Activated B cell treated with CpG ODN at 0.5 μM for 24 hours (primary cell): ENCODE results near the gene UBE4B. TPM values are rescaled to one million over a fixed set of nuclear protein-coding genes. Genes with fewer than 3 reads are reported as not detected.

Experiments used
- ATAC-seq: fragments of 200-7000 bp; cut with Tn5 transposase; one replicate; pipeline ENCODE4 v1.10.0; 2021; ENCODE audit warnings: low read depth, mild to moderate bottlenecking, moderate library complexity
- CTCF ChIA-PET: fragments of 350-600 bp; sonication (Branson Sonifier 250); formaldehyde crosslinking; loops from one replicate; lab custom pipeline; 2021; ENCODE audit warnings: antibody characterized with exemption; lab: Charles Lee
- POLR2A ChIA-PET: fragments of 350-600 bp; sonication (Branson Sonifier 250); formaldehyde crosslinking; loops from one replicate; lab custom pipeline; 2021; ENCODE audit warnings: antibody characterized with exemption; lab: Charles Lee
- DNase-seq: peaks from one replicate; pipeline ENCODE4 v3.0.0; 2022
- H3K27ac Mint-ChIP-seq: one replicate; pipeline ENCODE4 v1.8.0; 2020; ENCODE audit warnings: mixed read lengths
- H3K27me3 Mint-ChIP-seq: one replicate; pipeline ENCODE4 v1.8.0; 2021; ENCODE audit warnings: mixed read lengths
- H3K36me3 Mint-ChIP-seq: one replicate; pipeline ENCODE4 v1.8.0; 2021; ENCODE audit warnings: low read depth, mixed read lengths
- H3K4me1 Mint-ChIP-seq: one replicate; pipeline ENCODE4 v1.8.0; 2021; ENCODE audit warnings: mixed read lengths
- H3K4me3 Mint-ChIP-seq: one replicate; pipeline ENCODE4 v1.8.0; 2020; ENCODE audit warnings: mild to moderate bottlenecking, mixed read lengths
- H3K9me3 Mint-ChIP-seq: one replicate; pipeline ENCODE4 v1.8.0; 2020; ENCODE audit warnings: mixed read lengths
- intact Hi-C: fragments of 100-400 bp; cut with micrococcal nuclease; formaldehyde crosslinking; loops from one replicate; pipeline ENCODE4 v1.15.1; 2024
- total RNA-seq: library from RNA; stranded (reverse); gene quantifications from 2 replicates; pipeline ENCODE4 v1.2.3, GENCODE V29; 2022
- TF ChIP-seq, protein P1 (sequence below): fragments of 200-600 bp; IDR thresholded peaks from one replicate; pipeline ENCODE4 v1.8.0; 2022; ENCODE audit warnings: antibody characterized with exemption, mild to moderate bottlenecking

UBE4B gene
- total RNA-seq, 1 donor from 2014 or later, result 44.7 TPM

DNA sequence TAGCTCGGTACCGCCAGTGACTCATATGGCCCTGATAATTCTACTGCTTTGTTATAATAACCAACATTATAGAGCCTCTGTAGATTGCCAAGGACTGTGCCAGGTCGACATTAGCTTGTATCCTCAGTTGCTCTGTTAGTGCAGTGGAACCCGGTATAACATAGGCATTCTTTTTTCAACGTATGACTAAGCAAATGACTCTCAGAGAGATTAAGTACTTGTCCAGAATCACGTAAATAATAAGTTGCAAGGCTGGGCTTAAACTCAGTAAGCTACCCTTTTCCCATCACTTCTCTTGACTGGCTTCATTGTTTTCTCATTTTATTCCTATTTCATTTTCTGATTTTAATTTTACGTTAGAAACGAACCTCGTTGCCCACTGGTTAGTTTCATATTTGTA, 85.1 kb downstream of the UBE4B start:
- CTCF ChIA-PET, result no interaction called here
- intact Hi-C loops, result no loop called here
- H3K4me3 Mint-ChIP-seq, result no peak overlapping the region
- DNase-seq, result no peak
- no peak overlapping the region for H3K27ac Mint-ChIP-seq
- POLR2A ChIA-PET, result no interaction called here
- TF ChIP-seq, protein P1, sequence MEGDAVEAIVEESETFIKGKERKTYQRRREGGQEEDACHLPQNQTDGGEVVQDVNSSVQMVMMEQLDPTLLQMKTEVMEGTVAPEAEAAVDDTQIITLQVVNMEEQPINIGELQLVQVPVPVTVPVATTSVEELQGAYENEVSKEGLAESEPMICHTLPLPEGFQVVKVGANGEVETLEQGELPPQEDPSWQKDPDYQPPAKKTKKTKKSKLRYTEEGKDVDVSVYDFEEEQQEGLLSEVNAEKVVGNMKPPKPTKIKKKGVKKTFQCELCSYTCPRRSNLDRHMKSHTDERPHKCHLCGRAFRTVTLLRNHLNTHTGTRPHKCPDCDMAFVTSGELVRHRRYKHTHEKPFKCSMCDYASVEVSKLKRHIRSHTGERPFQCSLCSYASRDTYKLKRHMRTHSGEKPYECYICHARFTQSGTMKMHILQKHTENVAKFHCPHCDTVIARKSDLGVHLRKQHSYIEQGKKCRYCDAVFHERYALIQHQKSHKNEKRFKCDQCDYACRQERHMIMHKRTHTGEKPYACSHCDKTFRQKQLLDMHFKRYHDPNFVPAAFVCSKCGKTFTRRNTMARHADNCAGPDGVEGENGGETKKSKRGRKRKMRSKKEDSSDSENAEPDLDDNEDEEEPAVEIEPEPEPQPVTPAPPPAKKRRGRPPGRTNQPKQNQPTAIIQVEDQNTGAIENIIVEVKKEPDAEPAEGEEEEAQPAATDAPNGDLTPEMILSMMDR, result no peak
- no peaks in the 10 kb centered on the region for H3K27me3 Mint-ChIP-seq
- H3K4me1 Mint-ChIP-seq, result no peaks in the 10 kb centered on the region
- no peak for ATAC-seq
- H3K36me3 Mint-ChIP-seq, result peaks cover 53% of the 10 kb centered on the region
- H3K9me3 Mint-ChIP-seq, result no peaks in the 10 kb centered on the region

DNA sequence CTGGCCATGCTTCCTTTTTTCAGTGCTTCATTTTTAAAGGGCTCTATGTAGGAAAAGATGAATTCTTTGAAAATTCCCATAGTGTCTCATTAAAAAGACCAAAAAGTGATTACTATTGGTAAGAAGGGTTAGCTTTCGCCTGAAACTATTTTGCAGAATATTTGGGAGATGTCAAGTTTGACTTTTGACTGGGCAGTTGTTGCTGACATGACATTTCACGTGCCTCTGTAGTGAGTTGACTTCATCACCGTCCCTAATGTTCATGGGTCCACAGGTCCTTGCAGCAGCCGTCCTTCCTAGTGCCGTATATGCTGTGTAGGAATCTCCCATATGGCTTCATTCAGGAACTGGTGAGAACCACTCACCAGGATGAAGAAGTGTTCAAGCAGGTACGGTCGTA, 88.9 kb downstream of the UBE4B start:
- no peaks in the 10 kb centered on the region for H3K9me3 Mint-ChIP-seq
- CTCF ChIA-PET, result no interaction called here
- TF ChIP-seq, protein P1, result no peak
- DNase-seq (no peak), ATAC-seq (no peak)
- peaks cover 52% of the 10 kb centered on the region for H3K36me3 Mint-ChIP-seq
- H3K27me3 Mint-ChIP-seq, result no peaks in the 10 kb centered on the region
- H3K4me3 Mint-ChIP-seq, result no peak overlapping the region
- intact Hi-C loops, result no loop called here
- POLR2A ChIA-PET, result no interaction called here
- H3K27ac Mint-ChIP-seq, result no peak overlapping the region
- no peaks in the 10 kb centered on the region for H3K4me1 Mint-ChIP-seq

DNA sequence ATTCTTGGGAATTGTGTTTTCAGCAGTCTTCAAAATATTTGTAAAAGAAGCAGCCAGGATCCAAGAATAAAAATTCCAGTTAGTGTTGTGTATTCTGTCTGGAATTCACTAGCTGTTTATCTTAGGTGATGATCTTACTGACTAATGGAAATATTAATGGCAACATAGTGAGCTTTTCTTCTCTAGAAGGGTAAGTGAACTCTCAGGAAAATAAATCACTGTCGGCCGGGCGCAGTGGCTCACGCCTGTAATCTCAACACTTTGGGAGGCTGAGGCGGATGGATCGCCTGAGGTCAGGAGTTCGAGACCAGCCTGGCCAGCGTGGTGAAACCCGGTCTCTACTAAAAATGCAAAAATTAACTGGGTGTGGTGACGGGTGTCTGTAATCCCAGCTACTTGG, 90.2 kb downstream of the UBE4B start:
- Mint-ChIP-seq H3K27ac (no peak overlapping the region), H3K9me3 (no peaks in the 10 kb centered on the region), H3K4me3 (no peak overlapping the region), H3K27me3 (no peaks in the 10 kb centered on the region), H3K4me1 (no peaks in the 10 kb centered on the region), H3K36me3 (peaks cover 52% of the 10 kb centered on the region)
- TF ChIP-seq, protein P1, result no peak
- no peak for DNase-seq
- ChIA-PET POLR2A (no interaction called here), CTCF (no interaction called here)
- intact Hi-C loops, result no loop called here
- no peak for ATAC-seq

DNA sequence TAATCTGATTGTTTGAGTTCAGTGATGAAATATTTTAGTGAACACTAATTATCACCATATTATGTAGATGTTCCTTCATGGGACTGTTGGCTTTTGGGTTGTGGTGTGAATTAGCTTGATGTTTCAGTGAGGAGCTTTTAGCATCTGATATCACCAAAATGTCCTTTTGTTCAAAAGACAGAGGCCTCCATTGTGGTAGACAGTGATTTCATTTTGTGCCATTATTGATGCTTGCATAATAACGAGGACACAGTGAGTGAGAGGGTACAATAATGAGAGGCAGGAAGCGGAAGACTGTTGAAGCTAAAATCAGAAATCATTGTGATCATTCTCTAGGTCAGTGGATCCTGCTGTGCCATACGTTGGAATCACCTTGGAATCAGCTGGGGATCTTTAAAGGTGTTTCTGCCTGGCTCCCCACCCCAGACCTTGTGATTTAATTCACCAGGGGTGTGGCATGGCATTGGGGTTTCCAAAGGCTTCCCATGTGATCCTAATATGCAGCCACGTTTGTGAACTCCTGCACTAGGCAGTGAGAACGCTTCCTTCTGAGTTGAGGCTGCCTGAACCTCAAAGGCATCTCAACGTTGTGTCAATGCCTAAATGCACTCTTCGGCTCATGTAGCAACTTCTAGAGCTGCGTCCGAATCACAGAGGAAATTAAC, 95.5 kb downstream of the UBE4B start:
- POLR2A ChIA-PET, result interaction anchor here (0.6 kb wide), 1 partner anchor 1020 kb away, joined by 9 read pairs; no protein-coding TSS in a partner anchor
- intact Hi-C loops, result no loop called here
- no peaks in the 10 kb centered on the region for H3K9me3 Mint-ChIP-seq
- H3K36me3 Mint-ChIP-seq, result peaks cover 62% of the 10 kb centered on the region
- no peaks in the 10 kb centered on the region for H3K27me3 Mint-ChIP-seq
- no peak for ATAC-seq
- CTCF ChIA-PET, result no interaction called here
- DNase-seq, result no peak
- H3K4me3 Mint-ChIP-seq, result no peak overlapping the region
- TF ChIP-seq, protein P1, result no peak
- H3K4me1 Mint-ChIP-seq, result no peaks in the 10 kb centered on the region
- no peak overlapping the region for H3K27ac Mint-ChIP-seq

DNA sequence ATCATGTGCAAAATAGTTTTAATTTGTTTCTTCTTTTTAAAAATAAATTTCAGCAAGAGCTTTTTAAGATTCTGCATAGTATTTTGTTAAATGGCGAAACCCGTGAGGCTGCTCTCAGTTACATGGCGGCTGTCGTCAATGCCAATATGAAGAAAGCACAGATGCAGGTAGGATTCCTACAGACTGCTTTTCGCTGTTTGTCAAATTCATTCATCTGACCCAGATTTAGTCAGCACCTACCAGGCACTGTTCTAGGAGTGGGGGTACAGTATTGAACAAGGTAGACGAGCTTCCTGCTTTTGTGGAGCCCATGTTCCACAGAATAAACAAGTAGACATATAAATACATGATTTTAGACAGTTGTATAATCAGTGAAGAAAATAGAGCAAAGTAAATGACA, 99.6 kb downstream of the UBE4B start:
- Mint-ChIP-seq H3K4me1 (no peaks in the 10 kb centered on the region), H3K27ac (no peak overlapping the region), H3K36me3 (peaks cover 67% of the 10 kb centered on the region), H3K27me3 (no peaks in the 10 kb centered on the region), H3K9me3 (no peaks in the 10 kb centered on the region), H3K4me3 (no peak overlapping the region)
- ATAC-seq (no peak), DNase-seq (no peak)
- ChIA-PET CTCF (no interaction called here), POLR2A (no interaction called here)
- TF ChIP-seq, protein P1, result no peak
- intact Hi-C loops, result no loop called here
